Islet of Langerhans (tissue), 1 donor: ENCODE results near the gene DPP9.
"Not testable (repeated sequence)": the region's sequence is repeated elsewhere in the genome, so short reads cannot be mapped to it uniquely, and the experiment has no call there.

Experiments
- FAIRE-seq: peaks from one replicate; lab custom pipeline; 2011; peaks lifted over from hg19 to GRCh38; lab: Jason Lieb, UNC

DPP9 gene

GRCh38 chr19:4687396-4687795 lies 36.2 kb downstream of the DPP9 start:
- no peak for FAIRE-seq

GRCh38 chr19:4686700-4687099 lies 36.9 kb downstream of the DPP9 start:
- FAIRE-seq: no peak

- no peak for FAIRE-seq
Measured at GRCh38 chr19:4684312-4685095, 39.1 kb downstream of the DPP9 start.

GRCh38 chr19:4682417-4683200 lies 41.0 kb downstream of the DPP9 start:
- FAIRE-seq: no peak

GRCh38 chr19:4680021-4680420 lies 43.6 kb downstream of the DPP9 start:
- not testable (repeated sequence) for FAIRE-seq

GRCh38 chr19:4678881-4679790 lies 44.5 kb downstream of the DPP9 start:
- FAIRE-seq: no peak

- FAIRE-seq: no peak
Measured at GRCh38 chr19:4676955-4677731, 46.5 kb downstream of the DPP9 start.

GRCh38 chr19:4675346-4675745 lies 48.3 kb downstream of the DPP9 start:
- FAIRE-seq: no peak

- no peak for FAIRE-seq
Measured at GRCh38 chr19:4673726-4674125, 49.9 kb downstream of the DPP9 start.

GRCh38 chr19:4673216-4673615 lies 50.4 kb downstream of the DPP9 start:
- FAIRE-seq: no peak

GRCh38 chr19:4671185-4671851 lies 52.3 kb downstream of the DPP9 start:
- no peak for FAIRE-seq

- no peak for FAIRE-seq
Measured at GRCh38 chr19:4669723-4670480, 53.7 kb downstream of the DPP9 start, which contains the start of gene MYDGF. Gene MYDGF (minus strand): TSS chr19:4670342. CDS start chr19:4670334, 8 bp downstream.

- FAIRE-seq: no peak
Measured at GRCh38 chr19:4664642-4665041, 59.0 kb downstream of the DPP9 start.

GRCh38 chr19:4662812-4663211 lies 60.8 kb downstream of the DPP9 start:
- FAIRE-seq: no peak

- FAIRE-seq: no peak
Measured at GRCh38 chr19:4662020-4662695, 61.5 kb downstream of the DPP9 start.

- FAIRE-seq: no peak
Measured at GRCh38 chr19:4660993-4661392, 62.6 kb downstream of the DPP9 start.

- no peak for FAIRE-seq
Measured at GRCh38 chr19:4660181-4660791, 63.4 kb downstream of the DPP9 start.

GRCh38 chr19:4657835-4658234 lies 65.8 kb downstream of the DPP9 start:
- no peak for FAIRE-seq

- FAIRE-seq: no peak
Measured at GRCh38 chr19:4657262-4657661, 66.4 kb downstream of the DPP9 start.
